Mammary epithelial cell (primary cell): ENCODE data around the gene MYADML2.

Experiments used
- CTCF ChIP-seq, 2 donors: IDR thresholded peaks in 1 of 2; conservative IDR thresholded peaks in 1 of 2; 2 replicates each; pipeline ENCODE4 v1.5.1; 2011 to 2012; ENCODE audit warnings: inconsistent platforms in 2 of 2, low read length in 2 of 2, mild to moderate bottlenecking in 2 of 2, control low read depth in 1 of 2, low read depth in 1 of 2; ENCODE audit not compliant: insufficient read depth in 1 of 2; ENCODE audit errors: extremely low read depth in 1 of 2
- EZH2 ChIP-seq: IDR thresholded peaks from 2 replicates; pipeline ENCODE4 v1.6.1; 2012; ENCODE audit warnings: low read length, inconsistent platforms, borderline replicate concordance

- TF ChIP-seq CTCF (conservative IDR thresholded peaks at IDR 0.05 in 1 of 2, IDR thresholded peaks at IDR 0.05 in 1 of 2; ENCODE audit: extremely low read depth in 1 of 2, insufficient read depth in 1 of 2, low read depth in 1 of 2, low read length in 2 of 2) (no peak), EZH2 (no peak)
Observed at GRCh38 chr17:81991684-81992305, 44.8 kb upstream of the MYADML2 start.
